Measurements from ENCODE around the gene MADCAM1. TPM values are rescaled to one million over a fixed set of nuclear protein-coding genes. Genes with fewer than 3 reads are reported as not detected.

Gene MADCAM1
- total and polyA plus RNA-seq, 2 donors, result 0.34 to 1.3 TPM

DNA sequence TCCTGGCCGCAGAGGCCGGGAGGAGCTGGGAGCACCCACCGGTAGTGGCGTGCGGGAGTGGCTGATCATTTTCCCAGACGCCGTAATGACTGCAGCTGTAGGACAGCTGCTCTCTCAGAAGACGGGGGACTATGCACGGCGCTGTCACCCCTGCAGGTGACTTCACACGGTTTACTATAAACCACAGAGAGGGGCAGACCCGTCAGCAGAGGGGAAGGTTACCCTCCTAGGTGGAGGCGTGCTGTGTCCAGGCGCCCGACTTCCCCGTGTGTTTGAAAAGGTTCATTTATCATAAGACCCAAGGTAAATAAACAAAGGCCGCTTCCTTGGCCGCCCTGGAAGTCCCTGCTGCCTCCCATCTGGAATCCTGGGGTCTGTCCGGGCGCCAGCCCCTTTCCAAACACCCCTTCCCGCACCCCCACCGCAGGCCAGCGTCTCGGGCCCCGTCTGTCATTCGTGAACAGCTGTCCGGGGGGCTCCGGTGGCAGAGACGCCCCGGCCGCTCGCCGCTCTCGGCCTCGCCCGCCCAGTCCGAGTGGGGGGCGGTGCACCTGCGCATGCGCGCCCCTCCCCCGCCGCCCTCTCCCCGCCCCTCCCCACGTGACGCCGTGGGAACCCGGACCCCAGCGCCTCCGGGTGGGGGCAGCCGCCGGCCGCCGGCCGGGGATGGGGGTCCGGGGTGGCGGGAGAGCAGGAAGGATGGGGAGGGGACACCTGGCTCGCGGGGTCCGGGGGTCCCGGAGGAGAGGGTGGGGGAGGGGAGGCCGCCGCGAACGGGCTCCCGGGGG, 36.4 kb upstream of the MADCAM1 start:
- H3K4me3 ChIP-seq (ENCODE audit: low read depth, low read length), result peak overlapping the region; percentile 72
- peak overlapping the region; percentile 67 for H3K27ac ChIP-seq (ENCODE audit: low read depth)
- DNase-seq (ENCODE audit: extremely low spot score), result no peak
- WGBS, result 1% methylated on average over 66 of the region's 66 CpGs
- H3K4me1 ChIP-seq (ENCODE audit: insufficient read depth), result peaks cover 2% of the 10 kb centered on the region
- H3K36me3 ChIP-seq (ENCODE audit: insufficient read depth), result no peaks in the 10 kb centered on the region

DNA sequence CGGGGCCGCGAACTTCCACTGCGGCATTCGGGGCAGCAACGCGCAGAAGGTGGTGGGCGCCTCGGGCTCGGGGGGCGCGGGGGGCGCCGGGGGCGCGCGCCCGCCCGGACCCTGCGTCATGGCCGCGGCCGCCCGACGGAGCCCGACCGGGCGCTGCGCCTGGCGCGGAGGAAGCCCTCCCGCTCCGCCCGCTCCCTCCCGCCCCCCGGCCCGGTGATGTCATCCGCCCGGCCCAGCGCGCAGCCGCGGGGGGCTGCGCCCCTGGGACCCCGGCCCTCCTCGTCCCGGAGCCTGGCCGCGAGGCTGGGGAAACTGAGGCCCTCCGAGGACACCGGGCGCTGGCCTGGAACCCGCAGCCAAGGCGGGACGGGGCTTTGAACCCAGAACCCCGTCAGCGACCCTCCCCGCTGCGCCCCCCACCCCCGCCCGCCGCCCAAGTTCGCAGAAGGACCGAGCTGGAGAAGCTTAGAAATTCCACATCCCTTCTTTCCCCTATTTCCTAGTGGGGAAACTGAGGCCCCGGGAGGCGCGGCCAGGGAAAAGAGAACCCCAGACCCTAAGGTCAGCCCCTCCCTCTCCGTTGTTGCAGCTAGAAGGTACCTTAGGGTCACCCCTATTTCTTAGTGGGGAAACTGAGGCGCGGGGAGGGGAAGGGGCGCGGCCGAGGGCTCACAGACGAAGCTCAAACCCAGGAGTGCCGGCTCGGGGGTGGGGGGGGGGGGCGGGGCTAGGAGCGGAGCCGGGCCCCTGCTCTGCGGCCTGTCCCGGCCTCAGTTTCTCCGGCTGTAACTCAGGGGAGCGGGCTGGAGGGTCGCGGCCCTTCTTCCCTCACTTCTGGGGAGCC, 35.2 kb upstream of the MADCAM1 start, which contains the start of gene SHC2:
SHC2 (minus strand) TSS at position 157 of the 844 bp plus-strand sequence; CDS start at position 120, 37 bp downstream.
- DNase-seq (ENCODE audit: extremely low spot score), result no peak
- Histone ChIP-seq H3K4me3 (ENCODE audit: low read depth, low read length) (peak within 1 kb of the TSS; percentile 72), H3K36me3 (ENCODE audit: insufficient read depth) (no peaks in the 10 kb centered on the region), H3K27ac (ENCODE audit: low read depth) (peak within 1 kb of the TSS; percentile 67), H3K4me1 (ENCODE audit: insufficient read depth) (peaks cover 2% of the 10 kb centered on the region)
- 2% methylated on average over 85 of the region's 85 CpGs for WGBS

DNA sequence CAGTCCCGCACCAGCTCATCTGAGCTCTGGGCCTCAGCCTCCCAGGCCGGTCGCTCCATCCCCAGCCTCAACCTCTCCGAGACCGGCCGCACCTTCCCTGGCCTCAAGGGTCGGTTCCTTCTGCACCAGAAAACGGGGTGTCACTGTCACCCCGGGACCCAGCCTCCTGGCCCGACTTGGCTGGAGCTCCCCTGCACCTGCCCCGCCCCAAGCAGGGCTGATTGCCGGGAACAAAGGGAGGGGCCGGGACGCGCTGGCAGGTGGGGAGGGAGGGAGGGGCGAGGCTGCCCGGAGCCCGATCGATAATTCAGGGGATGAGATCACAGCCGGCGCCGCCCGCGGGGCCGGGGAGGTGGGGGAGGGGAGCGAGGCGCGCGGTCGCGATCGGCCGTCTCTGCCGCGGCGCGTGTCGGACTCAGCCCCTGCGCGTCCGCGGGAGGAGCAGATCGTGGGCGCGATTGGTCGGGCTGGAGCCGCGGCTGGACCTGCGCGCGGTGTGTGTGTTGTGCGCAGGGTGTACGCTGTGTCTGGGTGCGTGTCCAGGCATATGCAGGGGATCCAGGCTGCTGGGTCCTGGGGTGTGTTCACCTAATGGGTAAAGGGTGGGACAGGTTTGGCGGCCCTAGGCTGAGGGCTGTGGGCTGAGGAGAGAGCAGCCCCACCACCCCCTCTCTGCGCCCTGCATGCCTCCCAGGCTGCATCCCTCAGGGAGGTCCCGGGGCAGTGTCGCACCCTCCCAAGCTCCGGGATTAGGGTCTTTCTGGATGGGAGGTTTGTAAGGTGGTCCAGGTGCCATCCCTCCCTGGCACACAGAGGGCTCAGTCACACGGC, 34.4 kb upstream of the MADCAM1 start:
- 6% methylated on average over 60 of the region's 60 CpGs for WGBS
- Histone ChIP-seq H3K4me3 (ENCODE audit: low read depth, low read length) (peak overlapping the region; percentile 29), H3K36me3 (ENCODE audit: insufficient read depth) (no peaks in the 10 kb centered on the region), H3K4me1 (ENCODE audit: insufficient read depth) (peaks cover 2% of the 10 kb centered on the region), H3K27ac (ENCODE audit: low read depth) (no peak overlapping the region)
- DNase-seq (ENCODE audit: extremely low spot score), result no peak

DNA sequence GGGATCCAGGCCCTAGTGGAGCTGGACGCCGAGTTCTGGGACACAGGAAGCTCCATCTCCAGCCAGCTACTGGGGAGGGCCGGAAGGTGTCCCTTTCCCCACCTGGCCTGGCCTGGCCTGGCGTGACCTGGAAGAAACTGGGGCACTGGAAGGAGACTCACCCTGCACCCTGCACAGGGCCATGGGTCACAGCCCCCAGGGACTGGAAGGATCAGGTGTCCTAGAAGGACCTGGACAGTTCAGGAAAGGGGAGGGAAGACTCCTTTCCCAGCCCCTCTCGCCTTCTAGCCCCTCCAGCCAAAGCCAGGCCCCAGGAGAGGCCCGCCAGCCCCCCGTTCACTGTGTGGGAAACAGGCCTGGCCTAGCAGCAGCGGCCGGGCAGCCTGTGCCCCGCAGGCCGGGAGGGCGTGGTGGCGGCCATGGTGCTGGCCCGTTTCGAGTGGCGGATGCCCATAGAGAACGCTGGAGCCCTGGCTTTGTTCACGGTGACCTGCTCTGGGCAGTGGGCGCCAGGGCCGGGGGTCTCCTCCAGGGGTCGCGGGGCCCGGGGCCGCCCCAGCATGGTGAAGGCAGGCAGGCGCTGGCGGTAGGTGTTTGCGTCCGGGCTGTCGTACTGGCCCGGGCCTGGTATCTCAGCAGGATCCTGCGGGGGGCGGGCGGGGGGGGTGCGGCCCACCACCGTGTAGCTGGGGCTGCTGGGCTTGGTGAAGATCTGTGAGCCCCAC, 32.6 kb upstream of the MADCAM1 start:
- peaks cover 2% of the 10 kb centered on the region for H3K4me1 ChIP-seq (ENCODE audit: insufficient read depth)
- WGBS, result 82% methylated on average over 35 of the region's 35 CpGs
- no peak overlapping the region for H3K27ac ChIP-seq (ENCODE audit: low read depth)
- H3K4me3 ChIP-seq (ENCODE audit: low read depth, low read length), result no peak overlapping the region
- H3K36me3 ChIP-seq (ENCODE audit: insufficient read depth), result no peaks in the 10 kb centered on the region
- DNase-seq (ENCODE audit: extremely low spot score), result no peak

DNA sequence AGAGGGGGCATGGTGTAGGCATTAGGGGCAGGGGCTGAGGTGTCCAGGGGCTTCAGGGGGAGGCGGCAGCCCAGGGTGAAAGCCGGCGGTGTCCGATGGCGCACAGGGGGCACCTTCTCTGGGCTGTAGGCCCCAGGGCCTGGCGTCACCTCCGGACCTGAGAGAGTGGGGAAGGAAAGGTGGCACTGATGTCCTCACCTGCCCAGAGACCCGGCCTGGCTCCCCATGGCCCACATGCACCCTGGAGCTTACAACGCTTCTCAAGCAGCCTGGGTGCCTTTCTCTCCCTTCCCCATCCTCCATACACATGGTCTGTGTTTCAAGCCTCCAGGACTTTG, 32.1 kb upstream of the MADCAM1 start:
- no peak for DNase-seq (ENCODE audit: extremely low spot score)
- Histone ChIP-seq H3K36me3 (ENCODE audit: insufficient read depth) (no peaks in the 10 kb centered on the region), H3K4me1 (ENCODE audit: insufficient read depth) (peaks cover 2% of the 10 kb centered on the region), H3K4me3 (ENCODE audit: low read depth, low read length) (no peak overlapping the region), H3K27ac (ENCODE audit: low read depth) (no peak overlapping the region)
- WGBS, result 94% methylated on average over 9 of the region's 9 CpGs

DNA sequence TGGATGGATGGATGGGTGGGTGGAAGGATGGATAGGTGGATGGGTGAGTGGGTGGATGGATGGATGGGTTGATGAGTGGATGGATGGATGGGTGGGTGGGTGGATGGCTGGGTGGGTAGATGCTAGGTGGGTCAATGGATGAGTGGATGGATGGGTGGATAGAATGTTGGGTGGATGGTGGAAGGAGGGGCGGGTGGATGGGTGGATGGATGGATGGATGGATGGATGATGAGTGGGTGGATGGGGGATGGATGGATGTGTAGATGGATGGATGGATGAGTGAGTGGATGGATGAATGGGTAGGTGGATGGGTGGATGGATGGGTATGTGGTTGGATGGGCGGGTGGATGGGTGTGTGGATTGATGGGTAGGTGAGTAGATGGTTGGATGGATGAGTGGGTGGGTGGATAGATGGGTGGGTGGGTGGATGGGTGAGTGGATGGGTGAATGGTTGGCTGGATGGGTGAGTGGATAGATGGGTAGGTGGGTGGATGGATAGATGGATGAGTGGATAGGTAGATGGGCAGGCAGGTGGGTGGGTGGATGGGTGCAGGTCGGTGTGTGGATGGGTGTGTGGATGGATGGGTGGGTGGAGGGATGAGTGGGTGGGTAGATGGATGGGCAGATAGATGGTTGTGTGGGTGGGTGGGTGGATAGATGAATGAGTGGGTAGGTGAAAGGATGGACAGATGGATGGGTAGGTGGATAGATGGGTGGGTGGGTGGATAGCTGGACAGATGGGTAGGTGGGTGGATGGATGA, 31.1 kb upstream of the MADCAM1 start:
- H3K27ac ChIP-seq (ENCODE audit: low read depth), result no peak overlapping the region
- no peaks in the 10 kb centered on the region for H3K36me3 ChIP-seq (ENCODE audit: insufficient read depth)
- DNase-seq (ENCODE audit: extremely low spot score), result no peak
- no peak overlapping the region for H3K4me3 ChIP-seq (ENCODE audit: low read depth, low read length)
- 94% methylated on average over 3 of the region's 3 CpGs for WGBS
- no peaks in the 10 kb centered on the region for H3K4me1 ChIP-seq (ENCODE audit: insufficient read depth)

DNA sequence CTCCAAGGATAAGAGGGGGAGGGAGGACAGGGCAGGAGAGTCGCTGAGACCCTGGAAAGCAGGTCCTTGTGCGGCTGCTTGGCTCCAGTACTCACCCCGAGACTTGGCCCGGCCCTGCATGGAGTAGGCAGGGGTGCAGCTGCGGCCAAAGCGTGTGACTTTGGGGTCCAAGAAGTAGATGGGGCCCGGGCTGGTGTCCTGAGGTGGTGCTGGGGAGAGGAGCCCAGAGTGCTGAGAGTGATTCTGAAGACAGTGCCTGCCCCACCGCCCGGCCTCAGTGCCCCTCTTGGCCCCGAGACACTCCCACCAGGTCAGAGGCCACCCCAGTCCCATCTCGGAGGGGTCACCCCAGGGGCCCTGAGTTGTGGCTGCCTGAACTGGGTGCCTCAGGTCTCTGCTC, 28.7 kb upstream of the MADCAM1 start:
- 82% methylated on average over 11 of the region's 11 CpGs for WGBS
- no peak for DNase-seq (ENCODE audit: extremely low spot score)
- no peak overlapping the region for H3K4me3 ChIP-seq (ENCODE audit: low read depth, low read length)

DNA sequence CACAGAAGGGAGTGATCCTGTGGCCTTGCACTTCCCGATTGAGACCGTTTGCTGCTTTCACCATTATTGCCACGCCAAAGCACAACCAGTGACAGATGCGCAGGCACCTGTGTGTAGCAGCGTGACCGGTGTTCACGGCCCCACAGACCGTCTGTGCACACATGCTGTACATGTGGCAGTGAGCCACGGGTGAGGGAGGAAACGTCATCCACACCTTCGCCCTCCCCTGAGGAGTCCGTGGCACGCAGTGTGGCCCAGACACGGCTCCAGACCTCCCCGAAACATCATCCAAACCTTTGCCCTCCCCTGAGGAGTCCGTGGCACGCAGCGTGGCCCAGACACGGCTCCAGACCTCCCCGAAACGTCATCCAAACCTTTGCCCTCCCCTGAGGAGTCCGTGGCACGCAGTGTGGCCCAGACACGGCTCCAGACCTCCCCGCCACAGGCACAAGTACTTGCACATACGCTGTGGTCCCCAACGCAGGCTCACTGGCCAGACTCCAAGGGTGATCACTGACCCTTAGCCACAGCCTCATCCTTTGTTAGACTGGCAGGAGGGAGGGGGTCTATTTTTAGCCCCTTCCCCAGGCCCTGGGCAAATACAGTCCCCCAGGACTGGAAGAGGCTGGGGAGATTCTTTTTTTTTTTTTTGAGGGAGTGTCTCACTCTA, 27.6 kb upstream of the MADCAM1 start:
- Histone ChIP-seq H3K36me3 (ENCODE audit: insufficient read depth) (no peaks in the 10 kb centered on the region), H3K27ac (ENCODE audit: low read depth) (no peak overlapping the region), H3K4me3 (ENCODE audit: low read depth, low read length) (no peak overlapping the region), H3K4me1 (ENCODE audit: insufficient read depth) (no peaks in the 10 kb centered on the region)
- WGBS, result 80% methylated on average over 27 of the region's 27 CpGs
- DNase-seq (ENCODE audit: extremely low spot score), result no peak

More for the DNA sequence above, 28.7 kb upstream of the MADCAM1 start:
- no peak overlapping the region for H3K27ac ChIP-seq (ENCODE audit: low read depth)
- H3K4me1 ChIP-seq (ENCODE audit: insufficient read depth), result no peaks in the 10 kb centered on the region
- H3K36me3 ChIP-seq (ENCODE audit: insufficient read depth), result no peaks in the 10 kb centered on the region

DNA sequence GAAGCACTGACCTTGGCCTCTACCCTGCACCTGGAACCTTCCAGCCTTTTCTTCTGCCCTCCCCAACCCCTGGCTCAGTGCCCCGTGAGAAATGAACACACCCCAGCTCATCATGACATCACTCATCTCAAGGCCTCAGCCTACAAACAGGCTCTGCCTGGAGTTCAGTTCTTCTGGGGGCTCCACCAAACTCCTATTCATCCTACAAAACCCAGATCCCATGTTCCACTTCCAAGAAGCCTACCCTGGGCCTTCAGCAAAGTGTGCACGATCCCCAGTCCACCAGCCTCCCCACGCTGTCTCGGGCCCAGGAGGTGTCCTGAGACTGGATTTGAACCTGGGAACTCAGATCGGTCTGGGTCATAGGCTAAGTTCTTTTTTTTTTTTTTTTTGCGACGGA, 26.5 kb upstream of the MADCAM1 start:
- H3K4me3 ChIP-seq (ENCODE audit: low read depth, low read length), result no peak overlapping the region
- H3K27ac ChIP-seq (ENCODE audit: low read depth), result no peak overlapping the region
- H3K4me1 ChIP-seq (ENCODE audit: insufficient read depth), result no peaks in the 10 kb centered on the region
- H3K36me3 ChIP-seq (ENCODE audit: insufficient read depth), result no peaks in the 10 kb centered on the region
- 81% methylated on average over 7 of the region's 7 CpGs for WGBS
- no peak for DNase-seq (ENCODE audit: extremely low spot score)

DNA sequence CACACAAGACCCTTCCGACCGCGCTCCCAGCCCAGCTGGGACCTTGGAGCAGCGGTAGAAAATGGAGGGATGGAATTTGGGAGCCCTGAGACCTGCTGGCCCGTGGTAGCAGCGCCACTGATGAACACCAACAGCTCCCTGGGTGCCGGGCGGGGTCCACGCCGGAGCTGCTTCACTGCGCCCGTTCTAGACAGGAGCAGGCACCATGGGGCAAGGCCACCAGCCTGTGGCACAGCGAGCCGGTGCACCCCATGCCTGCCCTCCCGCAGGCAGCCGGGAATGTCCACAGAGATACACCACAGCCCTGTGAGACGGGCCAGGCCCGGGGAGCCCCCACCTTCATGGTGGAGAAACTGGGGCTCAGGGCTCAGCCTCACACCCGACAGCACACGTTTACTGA, 25.6 kb upstream of the MADCAM1 start:
- no peak for DNase-seq (ENCODE audit: extremely low spot score)
- Histone ChIP-seq H3K36me3 (ENCODE audit: insufficient read depth) (no peaks in the 10 kb centered on the region), H3K4me1 (ENCODE audit: insufficient read depth) (no peaks in the 10 kb centered on the region), H3K4me3 (ENCODE audit: low read depth, low read length) (no peak overlapping the region), H3K27ac (ENCODE audit: low read depth) (no peak overlapping the region)
- WGBS, result 65% methylated on average over 20 of the region's 20 CpGs

DNA sequence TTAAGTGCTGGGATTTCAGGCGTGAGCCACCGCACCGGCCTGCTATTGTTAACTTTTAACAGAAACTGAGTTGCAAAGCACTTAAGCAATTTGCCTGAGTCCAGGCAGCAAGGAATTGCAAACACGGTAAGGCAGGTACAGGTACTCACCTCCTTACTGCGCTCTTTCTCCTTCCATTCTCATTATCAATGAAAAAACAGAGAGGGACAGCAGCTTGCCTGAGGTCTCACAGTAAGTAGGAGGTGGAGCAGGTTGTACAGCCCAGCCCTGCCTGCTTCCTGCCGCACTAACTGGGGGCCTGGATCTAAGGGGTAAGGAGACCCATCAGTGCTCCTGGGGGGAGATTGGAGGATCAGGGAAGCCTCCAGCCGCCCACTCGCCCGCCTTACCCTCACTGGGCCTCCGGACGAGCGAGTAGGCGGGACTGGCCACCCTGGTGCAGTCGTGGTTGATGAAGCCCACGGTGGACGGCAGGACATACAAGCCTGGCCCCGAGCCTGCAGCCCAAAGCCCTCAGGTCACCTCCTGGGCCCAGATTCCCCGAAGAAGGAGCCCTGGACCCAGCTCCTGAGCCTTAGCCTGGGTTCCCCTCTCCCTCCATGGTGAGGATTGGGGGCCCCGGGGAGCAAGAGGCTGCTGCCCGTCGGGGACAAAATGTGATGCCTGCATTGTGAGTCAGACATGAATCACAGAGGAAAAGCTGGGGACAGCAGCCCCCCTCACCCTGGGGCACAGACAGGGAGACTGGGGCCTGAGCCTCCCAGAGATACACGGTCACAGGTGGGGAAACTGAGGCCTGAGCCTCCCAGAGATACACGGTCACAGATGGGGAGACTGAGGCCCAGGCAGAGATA, 24.1 kb upstream of the MADCAM1 start:
- no peak for DNase-seq (ENCODE audit: extremely low spot score)
- H3K27ac ChIP-seq (ENCODE audit: low read depth), result no peak overlapping the region
- no peaks in the 10 kb centered on the region for H3K4me1 ChIP-seq (ENCODE audit: insufficient read depth)
- no peak overlapping the region for H3K4me3 ChIP-seq (ENCODE audit: low read depth, low read length)
- WGBS, result 68% methylated on average over 23 of the region's 23 CpGs
- H3K36me3 ChIP-seq (ENCODE audit: insufficient read depth), result no peaks in the 10 kb centered on the region
